GM21825 (cell line): ENCODE measurements around the gene OR2S2.

Experiments
- ATAC-seq: cut with Tn5 transposase; IDR thresholded peaks from one replicate; pipeline ENCODE4 v1.9.1; 2021; ENCODE audit warnings: mild to moderate bottlenecking, moderate library complexity; ENCODE audit not compliant: unreplicated experiment

The OR2S2 gene

DNA sequence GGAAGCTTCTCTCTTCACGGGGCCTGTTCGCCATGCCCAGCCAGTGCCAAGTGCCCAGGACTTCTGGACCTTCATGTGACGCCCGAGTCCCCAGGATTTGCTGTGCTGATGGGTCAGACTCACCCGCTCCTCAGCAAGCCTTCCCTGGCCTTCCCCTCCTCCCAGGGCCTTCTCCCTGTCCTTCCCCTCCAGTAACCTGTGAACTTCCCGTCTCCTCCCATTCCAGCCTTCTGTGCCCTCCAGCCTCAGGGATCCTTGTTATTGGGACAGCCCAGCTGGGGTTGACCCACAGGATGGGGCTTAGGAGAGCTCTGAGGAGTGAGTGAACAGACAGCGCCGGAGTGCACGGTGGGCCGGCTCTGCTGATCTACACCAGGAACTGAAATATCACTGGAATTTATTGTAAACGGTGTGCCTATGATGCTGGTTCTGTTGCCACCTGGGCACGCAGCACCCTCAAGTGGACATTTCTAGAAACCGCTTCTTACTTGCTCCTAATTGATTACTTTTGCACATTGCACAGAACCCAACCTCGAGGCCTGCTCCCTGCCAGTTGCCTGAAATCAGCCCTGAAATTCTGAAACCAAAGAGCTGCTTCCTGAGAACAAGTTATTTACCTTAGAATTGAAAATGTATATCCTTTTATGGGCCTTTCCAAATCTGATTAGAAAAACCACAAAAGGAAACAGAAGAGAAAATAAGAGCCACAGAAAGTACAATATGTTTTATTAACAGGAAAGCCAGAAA lies 47.2 kb downstream of the OR2S2 start:
- no peak for ATAC-seq

DNA sequence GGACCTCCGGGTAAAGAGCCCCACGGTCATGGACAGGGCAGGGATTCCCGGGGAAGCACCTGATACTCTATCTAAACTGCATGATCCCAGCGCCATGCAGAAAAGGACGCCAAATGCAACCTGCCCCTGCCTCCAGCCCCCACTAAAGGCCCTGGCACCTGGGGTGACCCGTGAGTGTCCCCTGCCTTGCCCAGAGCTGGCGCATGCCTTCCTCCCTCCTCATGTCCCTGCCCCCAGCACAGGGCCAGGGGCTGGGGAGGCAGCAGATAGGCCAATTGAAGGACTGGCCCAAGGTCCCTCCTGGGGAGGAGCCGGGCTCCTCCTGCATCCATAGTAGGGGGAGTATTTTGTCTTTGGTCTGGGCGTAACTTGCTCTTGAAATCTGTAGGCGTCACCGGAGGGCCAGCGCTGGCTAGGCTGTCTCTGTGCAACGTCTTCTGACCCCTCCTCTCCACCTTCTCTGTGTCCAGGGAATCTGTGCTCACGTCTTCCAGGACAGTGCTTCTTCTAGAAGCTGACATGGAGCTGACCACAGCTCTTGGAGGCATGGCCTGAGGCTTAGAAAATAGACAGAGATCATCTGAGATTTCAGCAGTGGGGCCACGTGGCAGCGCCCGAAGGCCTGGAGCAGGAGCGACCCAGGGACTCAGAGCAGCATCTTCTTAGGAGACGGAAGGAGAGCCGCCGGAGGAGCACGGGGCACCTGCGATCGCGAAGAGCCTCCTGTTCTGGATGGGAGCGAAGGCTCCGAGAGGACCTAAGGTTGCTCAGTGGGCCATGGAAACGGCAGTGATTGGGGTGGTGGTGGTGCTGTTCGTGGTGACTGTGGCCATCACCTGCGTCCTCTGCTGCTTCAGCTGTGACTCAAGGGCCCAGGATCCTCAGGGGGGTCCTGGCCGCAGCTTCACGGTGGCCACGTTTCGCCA lies 48.0 kb downstream of the OR2S2 start:
- ATAC-seq, result no peak

DNA sequence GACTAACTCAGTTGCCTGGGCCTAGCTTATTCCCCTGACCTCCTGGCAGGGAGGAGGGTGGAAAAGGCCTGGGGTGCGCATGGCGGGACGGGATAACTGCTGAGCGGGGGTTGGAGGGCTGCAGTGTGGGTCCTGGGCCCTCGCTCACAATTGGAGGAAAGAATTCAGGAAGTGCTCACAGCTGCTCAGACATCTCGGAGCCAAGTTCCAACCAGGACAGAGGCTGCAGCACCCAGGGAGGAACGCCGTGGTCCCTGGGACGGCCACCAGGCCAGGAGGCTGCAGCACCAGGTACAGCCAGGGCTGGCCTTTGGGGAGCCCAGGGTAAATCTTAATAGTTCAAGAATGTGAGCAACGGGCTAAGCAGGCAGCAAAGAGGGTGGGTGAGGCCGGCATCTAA lies 48.7 kb downstream of the OR2S2 start, which contains the start of gene SPAAR:
SPAAR (plus strand) TSS at position 217 of the 400 bp plus-strand sequence. CDS start 974 bp downstream, outside the sequence.
- ATAC-seq, result no peak

DNA sequence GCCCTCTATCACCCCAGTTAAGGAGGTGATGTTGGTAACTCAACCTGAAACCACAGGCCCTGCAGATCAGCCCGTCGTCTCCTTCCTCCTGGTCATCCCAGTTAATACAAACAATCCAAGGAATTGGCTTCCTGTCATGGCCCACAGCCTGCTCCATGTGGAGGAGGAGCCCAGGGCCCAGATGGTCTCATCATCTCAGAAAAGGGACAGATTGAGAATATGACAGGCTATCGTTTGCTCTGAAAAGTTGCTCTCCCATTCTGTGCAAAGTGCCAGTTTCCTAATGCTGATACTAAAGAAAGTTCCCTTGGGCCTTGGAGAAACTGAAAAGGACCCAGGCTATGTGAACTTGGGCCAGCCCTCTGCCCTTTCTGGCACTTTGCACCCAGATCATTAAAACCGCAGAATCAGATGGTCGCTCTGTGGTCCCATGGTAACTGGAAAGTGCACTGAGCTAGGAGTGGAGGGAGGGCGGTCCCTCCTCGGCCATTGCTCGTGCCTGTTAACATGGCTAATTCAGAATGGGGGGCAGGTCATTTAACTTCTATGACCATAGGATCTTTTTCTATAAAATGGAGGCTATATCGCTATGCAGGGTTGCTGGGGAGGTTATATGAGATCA lies 49.3 kb downstream of the OR2S2 start:
- no peak for ATAC-seq

DNA sequence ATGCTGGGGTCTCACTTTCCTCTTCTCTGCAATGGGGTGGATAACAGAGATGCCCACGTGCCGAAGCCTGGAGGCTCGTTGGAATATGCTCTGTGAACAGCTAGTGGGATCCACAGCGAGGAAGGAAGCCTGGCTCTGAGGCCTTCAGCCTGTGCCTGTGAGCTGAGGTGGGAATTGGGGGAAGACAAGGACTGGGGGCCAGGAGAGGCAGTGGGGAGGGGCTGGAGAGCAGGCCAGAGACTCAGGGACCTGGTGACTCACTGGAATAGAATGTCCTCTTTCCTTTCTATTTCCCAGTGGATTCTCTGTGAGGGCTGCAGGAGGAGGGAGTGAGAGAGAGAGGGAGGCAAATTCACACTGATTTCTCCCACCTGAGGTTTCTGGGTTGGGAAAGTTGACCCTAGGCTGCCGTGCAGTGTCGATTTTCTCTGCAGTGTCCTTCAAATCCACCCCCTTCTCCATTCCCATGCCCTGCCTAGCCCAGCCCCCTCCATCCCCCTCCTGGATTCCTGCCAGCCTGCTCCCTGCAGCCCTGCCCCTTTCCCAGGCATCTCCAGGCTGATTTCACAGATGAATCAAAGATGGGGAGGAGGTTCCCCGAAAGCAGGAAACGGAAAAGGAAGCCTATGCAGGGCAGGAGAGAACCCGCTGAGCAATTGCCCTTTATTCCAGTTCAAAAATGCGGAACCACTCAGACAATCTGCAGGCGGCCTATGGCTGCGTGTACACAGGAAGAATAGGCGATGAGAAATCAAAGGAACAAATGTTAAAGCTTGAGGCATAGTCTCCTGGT lies 50.0 kb downstream of the OR2S2 start:
- ATAC-seq, result no peak
